Measurements from ENCODE around the gene TMEM183A.

DNA sequence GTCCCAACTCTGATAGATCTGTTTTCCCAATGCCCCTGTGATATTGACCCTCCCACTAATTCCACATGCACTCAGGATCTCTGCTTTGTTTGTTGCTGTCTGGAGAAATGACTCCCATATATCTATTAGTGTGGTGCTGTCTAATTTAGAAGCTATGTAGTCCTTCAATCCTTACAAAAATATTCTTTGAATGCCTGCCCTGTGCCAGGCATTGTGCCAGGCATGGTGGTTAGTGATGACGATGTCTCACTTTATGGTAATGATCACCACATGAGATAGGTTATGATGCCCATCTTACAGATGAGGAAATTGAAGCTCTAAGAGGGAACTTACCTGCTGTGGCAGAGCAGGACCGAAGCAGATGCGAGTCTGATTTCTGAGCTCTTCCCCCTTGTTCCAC lies 65.7 kb downstream of the TMEM183A start:
- TF ChIP-seq POLR2AphosphoS5 (IDR thresholded peaks at IDR 0.05), result no peak
- TF ChIP-seq POLR2A (IDR thresholded peaks at IDR 0.05), result no peak
- TF ChIP-seq, protein P1, sequence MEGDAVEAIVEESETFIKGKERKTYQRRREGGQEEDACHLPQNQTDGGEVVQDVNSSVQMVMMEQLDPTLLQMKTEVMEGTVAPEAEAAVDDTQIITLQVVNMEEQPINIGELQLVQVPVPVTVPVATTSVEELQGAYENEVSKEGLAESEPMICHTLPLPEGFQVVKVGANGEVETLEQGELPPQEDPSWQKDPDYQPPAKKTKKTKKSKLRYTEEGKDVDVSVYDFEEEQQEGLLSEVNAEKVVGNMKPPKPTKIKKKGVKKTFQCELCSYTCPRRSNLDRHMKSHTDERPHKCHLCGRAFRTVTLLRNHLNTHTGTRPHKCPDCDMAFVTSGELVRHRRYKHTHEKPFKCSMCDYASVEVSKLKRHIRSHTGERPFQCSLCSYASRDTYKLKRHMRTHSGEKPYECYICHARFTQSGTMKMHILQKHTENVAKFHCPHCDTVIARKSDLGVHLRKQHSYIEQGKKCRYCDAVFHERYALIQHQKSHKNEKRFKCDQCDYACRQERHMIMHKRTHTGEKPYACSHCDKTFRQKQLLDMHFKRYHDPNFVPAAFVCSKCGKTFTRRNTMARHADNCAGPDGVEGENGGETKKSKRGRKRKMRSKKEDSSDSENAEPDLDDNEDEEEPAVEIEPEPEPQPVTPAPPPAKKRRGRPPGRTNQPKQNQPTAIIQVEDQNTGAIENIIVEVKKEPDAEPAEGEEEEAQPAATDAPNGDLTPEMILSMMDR (IDR thresholded peaks at IDR 0.05), result no peak

Measured in breast epithelium (tissue), 3 donors.